Measurements from ENCODE around the gene CFAP70.

The CFAP70 gene

GRCh38 chr10:73358331-73359279 is at the start of gene CFAP70:
TSS of gene CFAP70 (minus strand) at chr10:73358864. CDS start at chr10:73354796, 4,068 bp downstream.
- peak within 1 kb of the TSS; percentile 67 for H3K4me3 ChIP-seq (ENCODE audit: low read depth, low read length, poor library complexity, severe bottlenecking)
- no peaks in the 10 kb centered on the region for H3K9me3 ChIP-seq (ENCODE audit: low read length)
- peak within 1 kb of the TSS; percentile 94 for H2AFZ ChIP-seq (ENCODE audit: low read length)
- H3K36me3 ChIP-seq (ENCODE audit: insufficient read depth, low read length), result no peaks in the 10 kb centered on the region; the same call in 1 of the 2 replicates
- H3K27ac ChIP-seq (ENCODE audit: low read depth, low read length, poor library complexity, severe bottlenecking), result no peak within 1 kb of the TSS
- H3K4me1 ChIP-seq (ENCODE audit: insufficient read depth, low read length, severe bottlenecking), result peaks cover 17% of the 10 kb centered on the region
- no peaks in the 10 kb centered on the region for H3K9me2 ChIP-seq (ENCODE audit: low read depth, low read length)
- H3K4me2 ChIP-seq (ENCODE audit: low read length), result peak within 1 kb of the TSS; percentile 68
- no peaks in the 10 kb centered on the region for H4K20me1 ChIP-seq (ENCODE audit: insufficient read depth, low read length)
- peaks cover 7% of the 10 kb centered on the region; the same call in 1 of the 2 replicates for H3F3A ChIP-seq (ENCODE audit: insufficient read depth, low read length)
- TF ChIP-seq EZH2 (IDR thresholded peaks at IDR 0.05; ENCODE audit: borderline replicate concordance, low read length), result no peak
- TF ChIP-seq CTCF (IDR thresholded peaks at IDR 0.05; ENCODE audit: low read length), result no peak
- no peaks in the 10 kb centered on the region for H3K79me2 ChIP-seq (ENCODE audit: insufficient read depth, low read length)
- H3K9ac ChIP-seq (ENCODE audit: low read length), result peak within 1 kb of the TSS; percentile 60
- no peaks in the 10 kb centered on the region for H3K27me3 ChIP-seq (ENCODE audit: insufficient read depth, low read length)

DNA sequence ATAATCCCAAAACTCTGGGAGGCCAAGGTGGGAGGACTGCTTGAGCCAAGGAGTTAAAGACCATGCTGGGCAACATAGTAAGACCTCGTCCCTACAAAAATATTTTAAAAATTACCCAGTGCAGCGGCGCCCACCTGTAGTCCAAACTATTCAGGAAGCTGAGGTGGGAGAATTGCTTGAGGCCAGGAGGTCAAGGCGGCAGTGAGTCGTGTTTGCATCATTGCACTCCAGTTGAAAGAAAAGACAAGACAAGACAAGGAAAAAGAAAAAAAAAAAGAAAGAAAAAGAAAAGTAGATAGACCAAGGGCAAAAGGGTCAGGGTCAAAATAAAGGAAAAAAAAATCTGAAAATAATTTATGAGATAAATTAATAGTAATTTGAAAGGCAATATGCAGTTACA is 49.4 kb upstream of the CFAP70 start:
- H4K20me1 ChIP-seq (ENCODE audit: insufficient read depth, low read length), result no peaks in the 10 kb centered on the region
- TF ChIP-seq EZH2 (IDR thresholded peaks at IDR 0.05; ENCODE audit: borderline replicate concordance, low read length) (no peak), CTCF (IDR thresholded peaks at IDR 0.05; ENCODE audit: low read length) (no peak)
- H3K4me1 ChIP-seq (ENCODE audit: insufficient read depth, low read length, severe bottlenecking), result peaks cover 19% of the 10 kb centered on the region
- peaks cover 93% of the 10 kb centered on the region for H3K79me2 ChIP-seq (ENCODE audit: insufficient read depth, low read length)
- no peak overlapping the region for H3K4me3 ChIP-seq (ENCODE audit: low read depth, low read length, poor library complexity, severe bottlenecking)
- no peaks in the 10 kb centered on the region for H3K9me2 ChIP-seq (ENCODE audit: low read depth, low read length)
- H3K4me2 ChIP-seq (ENCODE audit: low read length), result no peak overlapping the region
- H3K9ac ChIP-seq (ENCODE audit: low read length), result no peak overlapping the region
- no peaks in the 10 kb centered on the region for H3F3A ChIP-seq (ENCODE audit: insufficient read depth, low read length)
- no peak overlapping the region for H3K27ac ChIP-seq (ENCODE audit: low read depth, low read length, poor library complexity, severe bottlenecking)
- no peaks in the 10 kb centered on the region for H3K9me3 ChIP-seq (ENCODE audit: low read length)
- no peaks in the 10 kb centered on the region for H3K27me3 ChIP-seq (ENCODE audit: insufficient read depth, low read length)
- H2AFZ ChIP-seq (ENCODE audit: low read length), result no peak overlapping the region
- peaks cover 22% of the 10 kb centered on the region for H3K36me3 ChIP-seq (ENCODE audit: insufficient read depth, low read length)

DNA sequence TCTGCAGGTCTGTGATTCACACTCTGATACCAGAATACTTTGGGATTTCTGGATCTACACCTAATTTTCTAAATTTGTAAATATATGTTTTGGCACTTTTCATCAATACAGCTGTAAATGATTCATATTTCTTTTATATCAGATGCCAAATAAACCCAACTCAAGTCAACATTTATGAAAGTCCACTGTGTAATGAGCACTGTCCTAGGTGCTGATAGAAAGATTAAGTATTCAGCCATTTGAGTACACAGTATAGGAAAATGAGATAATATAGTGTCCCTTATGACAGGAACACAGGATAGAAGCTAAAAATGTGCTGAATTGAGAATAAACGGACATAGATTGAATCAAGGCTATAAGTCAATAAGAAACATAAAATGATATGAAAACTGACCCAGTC is 48.8 kb upstream of the CFAP70 start:
- TF ChIP-seq CTCF (IDR thresholded peaks at IDR 0.05; ENCODE audit: low read length), result no peak
- no peak for TF ChIP-seq EZH2 (IDR thresholded peaks at IDR 0.05; ENCODE audit: borderline replicate concordance, low read length)
- Histone ChIP-seq H3K4me3 (ENCODE audit: low read depth, low read length, poor library complexity, severe bottlenecking) (no peak overlapping the region), H2AFZ (ENCODE audit: low read length) (no peak overlapping the region), H3K4me2 (ENCODE audit: low read length) (no peak overlapping the region), H3K4me1 (ENCODE audit: insufficient read depth, low read length, severe bottlenecking) (peaks cover 15% of the 10 kb centered on the region), H3K9me2 (ENCODE audit: low read depth, low read length) (no peaks in the 10 kb centered on the region), H3K27ac (ENCODE audit: low read depth, low read length, poor library complexity, severe bottlenecking) (no peak overlapping the region), H3K9me3 (ENCODE audit: low read length) (no peaks in the 10 kb centered on the region), H3F3A (ENCODE audit: insufficient read depth, low read length) (no peaks in the 10 kb centered on the region), H3K9ac (ENCODE audit: low read length) (no peak overlapping the region), H3K27me3 (ENCODE audit: insufficient read depth, low read length) (no peaks in the 10 kb centered on the region), H3K79me2 (ENCODE audit: insufficient read depth, low read length) (peaks cover 92% of the 10 kb centered on the region), H4K20me1 (ENCODE audit: insufficient read depth, low read length) (no peaks in the 10 kb centered on the region), H3K36me3 (ENCODE audit: insufficient read depth, low read length) (peaks cover 22% of the 10 kb centered on the region)
